GM19099 (cell line): ENCODE data around the gene STRN3.

Experiments used
- POLR2A ChIP-seq: IDR thresholded peaks from 3 replicates; pipeline ENCODE4 v1.6.1; 2011; ENCODE audit warnings: low read depth; ENCODE audit not compliant: insufficient read length; ENCODE audit errors: extremely low read depth

STRN3 gene

DNA sequence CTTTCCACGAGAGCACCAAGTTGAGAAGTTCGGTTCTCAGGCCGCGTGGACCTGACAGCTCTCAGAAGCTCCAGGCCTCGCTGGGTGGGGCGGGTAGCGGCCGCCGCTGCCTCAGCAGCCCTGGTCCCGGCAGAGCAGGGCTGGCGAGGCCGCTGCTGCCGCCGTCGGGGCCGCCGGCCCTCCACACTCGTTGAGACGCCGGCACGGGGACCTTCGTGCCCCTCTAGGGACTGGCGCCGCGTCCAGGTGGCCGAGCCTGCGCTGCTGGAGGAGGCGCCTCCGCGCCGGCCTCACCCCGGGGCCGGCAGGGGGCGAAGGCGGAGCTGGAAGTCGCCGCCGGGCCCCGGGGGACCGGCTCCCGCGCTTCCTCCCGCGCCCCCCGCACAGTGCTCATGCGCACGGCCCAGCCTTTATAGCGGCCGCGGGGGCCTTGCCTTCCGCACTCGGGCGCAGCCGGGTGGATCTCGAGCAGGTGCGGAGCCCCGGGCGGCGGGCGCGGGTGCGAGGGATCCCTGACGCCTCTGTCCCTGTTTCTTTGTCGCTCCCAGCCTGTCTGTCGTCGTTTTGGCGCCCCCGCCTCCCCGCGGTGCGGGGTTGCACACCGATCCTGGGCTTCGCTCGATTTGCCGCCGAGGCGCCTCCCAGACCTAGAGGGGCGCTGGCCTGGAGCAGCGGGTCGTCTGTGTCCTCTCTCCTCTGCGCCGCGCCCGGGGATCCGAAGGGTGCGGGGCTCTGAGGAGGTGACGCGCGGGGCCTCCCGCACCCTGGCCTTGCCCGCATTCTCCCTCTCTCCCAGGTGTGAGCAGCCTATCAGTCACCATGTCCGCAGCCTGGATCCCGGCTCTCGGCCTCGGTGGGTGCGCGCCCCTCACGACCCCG lies 151.8 kb downstream of the STRN3 start, which contains the start of gene COCH:
TSS of gene COCH (plus strand) at position 440 of the 879 bp plus-strand sequence. CDS start at position 820, 380 bp downstream.
- peak; percentile 91 for TF ChIP-seq POLR2A

DNA sequence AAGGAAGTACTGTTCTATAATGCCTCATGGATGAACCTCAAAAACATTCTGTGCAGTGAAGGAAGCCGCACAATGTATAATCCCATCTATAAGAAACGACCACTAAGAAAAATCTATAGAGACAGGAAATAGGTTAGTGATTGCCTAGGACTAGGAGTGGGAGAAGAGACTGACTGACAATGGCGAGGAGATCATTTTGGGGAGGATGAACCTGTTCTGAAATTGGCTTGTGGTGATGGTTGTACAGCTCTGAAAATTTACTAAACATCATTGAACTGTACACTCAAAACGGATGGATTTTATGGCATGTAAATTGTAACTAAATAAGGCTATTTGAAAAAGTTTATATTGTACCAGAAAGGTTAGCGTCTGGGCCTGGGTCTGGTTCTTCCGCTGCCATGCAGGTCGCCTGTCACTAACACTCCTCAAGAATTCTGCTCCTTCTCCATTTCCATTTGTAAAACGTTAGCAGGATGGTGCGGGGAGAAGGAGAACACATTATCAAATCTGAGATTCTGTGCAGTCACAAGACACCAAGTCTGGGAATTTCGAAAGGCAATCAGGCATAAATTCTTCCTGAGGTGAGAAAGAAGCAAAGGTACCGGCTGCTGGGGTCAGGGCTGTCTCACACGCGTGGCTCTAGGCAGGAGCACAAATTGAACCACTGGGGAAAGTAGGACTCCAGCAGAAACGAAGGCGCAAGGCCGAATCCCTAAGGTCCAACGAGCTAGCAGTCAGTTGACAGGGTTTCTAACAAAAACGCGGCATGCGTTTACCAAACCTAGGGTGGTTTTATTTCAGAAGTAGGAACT lies 152.7 kb downstream of the STRN3 start:
- no peak for TF ChIP-seq POLR2A

DNA sequence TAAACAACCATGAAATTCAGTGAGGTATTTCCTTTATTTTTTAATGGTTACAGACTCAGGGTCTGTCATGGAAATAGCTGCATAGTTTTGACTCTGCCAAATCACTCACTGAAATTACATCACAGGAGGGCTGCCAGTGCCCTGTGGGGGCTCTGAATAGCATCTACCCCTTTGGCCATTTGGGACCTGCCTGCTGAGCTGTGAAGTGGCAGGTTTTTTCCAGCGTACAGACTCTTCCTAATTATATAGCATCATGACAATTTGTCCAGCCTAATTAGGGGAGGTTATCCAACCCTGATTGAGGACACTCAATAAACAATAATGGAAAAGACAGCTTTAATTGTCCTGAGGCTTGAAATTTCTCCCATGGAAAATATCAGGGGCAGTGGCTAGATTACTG lies 153.6 kb downstream of the STRN3 start:
- TF ChIP-seq POLR2A: no peak

DNA sequence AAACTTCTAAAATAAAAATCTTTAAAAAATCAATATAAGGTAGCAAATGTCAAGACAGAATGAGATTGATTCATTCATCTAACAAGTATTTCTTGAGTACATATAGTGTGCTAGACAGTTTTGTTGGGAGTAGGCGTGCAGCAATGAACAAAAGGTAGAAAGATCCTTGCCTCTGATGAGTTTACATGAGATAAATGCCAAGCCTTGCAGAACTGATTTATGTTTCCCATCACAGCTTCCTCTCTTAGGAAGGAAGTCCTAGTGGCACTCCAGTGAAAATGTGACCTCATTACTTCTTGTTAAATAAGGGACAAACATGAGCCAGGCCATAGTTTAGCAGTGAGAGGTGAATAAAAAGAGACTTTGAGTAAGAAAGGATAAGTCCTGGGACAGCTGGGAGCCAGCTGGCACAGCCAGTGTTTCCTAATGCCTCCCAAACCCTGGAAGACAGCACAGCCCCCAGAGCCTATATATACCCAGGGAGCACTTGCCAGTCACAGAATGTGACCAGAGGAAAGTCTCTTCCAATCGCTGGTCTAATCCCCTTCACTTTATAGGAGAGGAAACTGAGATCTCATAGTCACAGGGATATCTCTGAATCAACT lies 156.5 kb downstream of the STRN3 start:
- no peak for TF ChIP-seq POLR2A

DNA sequence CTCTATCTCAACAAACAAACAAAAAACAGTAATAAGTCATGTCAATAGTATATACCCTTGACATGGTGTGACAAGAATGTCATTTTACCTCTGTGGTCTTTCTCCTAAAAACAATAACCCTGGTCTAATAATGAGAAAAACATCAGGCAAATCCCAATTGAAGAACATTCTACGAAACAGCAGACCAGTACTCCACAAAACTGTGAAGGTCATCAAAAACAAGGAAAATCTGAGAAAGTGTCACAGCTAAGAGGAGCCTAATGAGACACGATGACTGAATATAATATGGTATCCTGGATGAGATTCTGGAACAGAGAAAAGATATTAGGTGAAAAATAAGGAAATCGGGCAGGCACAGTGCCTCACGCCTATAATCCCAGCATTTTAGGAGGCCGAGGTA lies 157.4 kb downstream of the STRN3 start:
- no peak for TF ChIP-seq POLR2A

DNA sequence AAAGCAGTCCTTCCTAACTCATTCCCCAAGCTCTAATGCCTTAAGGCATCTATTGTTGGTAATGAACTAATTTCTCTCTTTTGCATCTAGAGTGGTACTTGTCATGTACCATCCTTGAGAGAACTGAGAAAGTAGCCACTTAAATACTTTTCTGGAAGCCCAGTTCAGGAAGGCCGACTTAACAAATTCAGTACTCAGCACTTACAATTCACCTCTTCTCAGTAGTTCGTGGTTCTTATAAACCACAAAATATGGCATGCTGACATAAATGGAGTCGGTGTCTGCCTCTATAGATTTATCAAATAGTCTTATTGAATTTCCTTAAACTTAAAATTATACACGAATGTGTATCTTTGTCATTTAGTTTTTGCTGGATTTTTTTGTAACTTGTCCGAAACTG lies 161.2 kb downstream of the STRN3 start:
- no peak for TF ChIP-seq POLR2A

GRCh38 chr14:30861200-30861599 lies 165.0 kb downstream of the STRN3 start:
- no peak for TF ChIP-seq POLR2A

- TF ChIP-seq POLR2A: no peak
Observed at GRCh38 chr14:30855345-30856037, 170.7 kb downstream of the STRN3 start.

DNA sequence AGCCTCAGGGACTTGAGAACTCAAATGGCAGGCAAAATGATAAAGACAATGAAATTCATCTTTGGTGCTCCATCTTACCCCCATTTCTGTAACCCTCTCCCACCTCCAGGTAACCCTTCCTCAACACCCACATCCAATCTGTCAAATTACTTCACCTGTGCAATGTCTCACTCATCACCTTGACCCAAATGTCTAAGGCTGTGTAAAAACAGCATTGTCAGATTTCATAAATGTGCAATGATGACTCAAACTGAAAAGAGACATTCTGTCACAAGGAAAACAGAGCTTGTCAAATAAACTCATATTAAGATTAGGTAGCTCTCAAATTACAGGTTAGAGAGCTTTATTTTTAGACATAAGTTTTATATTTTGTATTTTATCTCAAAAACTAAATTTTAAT lies 171.7 kb downstream of the STRN3 start:
- TF ChIP-seq POLR2A: no peak

GRCh38 chr14:30853946-30854345 lies 172.2 kb downstream of the STRN3 start:
- TF ChIP-seq POLR2A: no peak

DNA sequence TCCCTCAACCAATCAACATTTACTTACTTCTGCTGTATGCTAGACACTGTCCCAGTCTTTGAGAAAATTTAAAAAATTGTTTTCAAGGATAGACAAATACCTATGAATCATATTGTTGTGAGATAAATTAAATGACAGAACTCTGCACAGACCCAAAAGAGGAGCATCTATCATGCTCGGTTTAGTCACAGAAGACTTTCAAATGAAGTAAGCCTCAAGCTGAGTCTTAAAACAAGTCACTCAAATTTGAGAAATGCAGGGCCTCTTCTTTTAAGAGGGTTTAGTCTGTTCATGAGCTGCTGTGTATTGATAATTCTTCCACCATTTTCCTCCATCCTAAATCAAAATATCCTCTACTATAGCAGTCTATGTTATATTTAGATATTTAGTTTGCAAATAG lies 176.2 kb downstream of the STRN3 start:
- TF ChIP-seq POLR2A: no peak

DNA sequence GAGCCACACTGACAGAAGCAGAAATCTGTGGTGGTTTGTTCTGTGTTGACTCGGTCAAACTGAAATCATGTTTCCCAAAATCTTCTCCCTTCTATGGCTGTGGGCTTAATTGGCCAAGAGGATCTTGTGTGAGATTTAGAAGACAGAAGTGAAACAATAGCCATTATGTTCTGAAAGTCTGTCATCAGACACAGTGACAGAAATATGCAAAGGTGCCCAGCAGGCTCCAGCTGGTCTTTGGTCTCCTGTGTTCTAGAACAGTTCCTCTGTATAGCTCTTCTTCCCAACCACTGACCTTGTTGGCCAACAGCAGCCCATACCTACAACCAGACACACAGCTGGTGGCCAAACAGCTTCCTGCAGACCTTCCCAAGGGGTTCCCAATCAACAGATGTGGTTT lies 176.8 kb downstream of the STRN3 start:
- no peak for TF ChIP-seq POLR2A

GRCh38 chr14:30848449-30849240 lies 177.5 kb downstream of the STRN3 start:
- TF ChIP-seq POLR2A: no peak
